Fibroblast of gingiva (primary cell): Measurements from ENCODE around the gene PRDX2.
"Not testable (repeated sequence)": the region's sequence is repeated elsewhere in the genome, so short reads cannot be mapped to it uniquely, and the experiment has no call there.

Experiments used
- DNase-seq: peaks from one replicate; pipeline ENCODE4 v3.0.0-alpha.2; 2011; ENCODE audit warnings: low read depth

PRDX2 gene

DNA sequence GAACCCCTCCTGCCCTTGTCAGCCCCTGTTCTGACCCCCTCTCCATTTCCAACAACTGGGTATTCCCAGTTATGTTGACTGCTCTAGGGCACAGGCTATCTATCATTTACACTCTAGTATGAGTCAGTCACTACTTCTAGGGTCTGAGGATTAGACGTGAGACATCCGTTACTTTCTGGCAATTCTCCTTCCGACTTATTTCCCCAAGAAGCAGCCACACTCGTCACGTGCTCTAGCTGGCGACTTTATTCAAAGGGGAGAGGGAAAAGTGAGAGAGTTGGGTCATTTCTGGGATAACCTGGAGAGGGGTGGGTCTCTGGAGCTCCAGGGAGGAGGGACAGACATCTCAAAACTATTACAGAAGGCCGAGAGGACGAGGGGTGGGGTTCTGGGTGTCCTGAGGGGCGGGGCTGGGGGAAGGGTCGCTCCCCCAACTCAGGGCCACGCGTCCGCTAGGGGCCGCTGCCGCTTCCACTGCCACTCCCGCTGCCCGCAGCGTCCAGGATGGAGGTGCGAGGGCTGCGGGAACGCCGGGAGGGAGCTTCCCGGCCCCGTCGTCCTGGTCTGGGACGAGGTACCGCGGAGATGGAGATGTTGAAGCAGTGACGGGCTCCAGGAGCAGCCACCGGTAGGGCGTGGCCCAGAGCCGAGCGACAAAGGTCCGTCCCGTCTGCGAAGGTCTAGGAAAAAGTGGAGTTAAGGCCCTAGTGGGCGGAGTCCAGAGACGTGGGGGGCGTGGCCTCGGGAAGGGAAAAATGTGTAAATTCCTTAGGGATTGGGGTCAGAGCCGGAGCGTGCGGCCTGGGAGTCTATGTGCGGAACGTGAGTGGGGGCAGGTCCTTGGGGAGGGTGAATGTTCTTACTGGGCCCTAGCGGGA is 23.9 kb upstream of the PRDX2 start:
- DNase-seq = no peak

DNA sequence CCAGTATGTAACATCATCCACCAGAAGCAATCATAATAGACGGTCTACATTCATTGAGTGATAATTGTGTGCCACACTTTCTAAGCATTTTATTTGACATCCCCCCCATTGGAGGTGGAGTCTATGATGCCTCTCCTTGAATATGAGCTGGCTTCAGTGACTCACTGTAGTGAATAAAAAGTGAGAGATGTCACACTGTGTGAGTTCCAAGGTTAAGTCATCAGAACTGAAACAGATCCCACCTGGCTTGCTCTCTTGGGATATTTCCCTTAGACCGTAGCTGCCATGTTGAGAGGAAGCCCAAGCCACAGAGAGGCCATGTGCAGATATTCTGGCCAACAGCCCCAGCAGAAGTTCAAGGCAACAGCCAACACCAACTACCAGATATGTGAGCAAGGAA is 20.2 kb upstream of the PRDX2 start:
- no peak for DNase-seq

DNA sequence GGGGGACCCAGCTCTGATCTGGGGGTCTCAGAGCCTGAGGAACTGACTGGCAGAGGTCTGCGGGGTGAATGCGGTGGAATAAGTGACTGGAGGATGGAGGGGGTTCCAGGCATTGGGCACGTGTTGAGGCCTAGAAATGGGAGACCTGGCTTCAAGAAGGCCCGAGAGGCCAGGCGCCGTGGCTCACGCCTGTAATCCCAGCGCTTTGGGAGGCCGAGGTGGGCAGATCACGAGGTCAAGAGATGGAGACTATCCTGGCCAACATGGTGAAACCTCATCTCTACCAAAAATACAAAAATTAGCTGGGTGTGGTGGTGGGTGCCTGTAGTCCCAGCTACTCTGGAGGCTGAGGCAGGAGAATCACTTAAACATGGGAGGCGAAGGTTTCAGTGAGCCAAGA is 16.2 kb upstream of the PRDX2 start:
- not testable (repeated sequence) for DNase-seq

DNA sequence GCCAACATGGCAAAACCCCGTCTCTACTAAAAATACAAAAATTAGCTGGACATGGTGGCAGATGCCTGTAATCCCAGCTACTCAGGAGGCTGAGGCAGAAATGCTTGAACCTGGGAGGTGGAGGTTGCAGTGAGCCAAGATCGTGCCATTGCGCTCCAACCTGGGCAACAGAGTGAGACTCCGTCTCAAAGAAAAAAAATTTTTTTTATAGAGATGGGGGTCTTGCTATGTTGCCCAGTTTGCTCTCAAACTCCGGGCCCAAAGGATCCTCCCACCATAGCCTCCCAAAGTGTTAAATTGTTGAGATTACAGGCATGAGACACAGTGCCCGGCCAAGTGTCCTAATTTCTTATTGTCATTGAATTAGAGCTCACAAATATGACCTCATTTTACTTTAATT is 15.6 kb upstream of the PRDX2 start:
- DNase-seq = not testable (repeated sequence)

DNA sequence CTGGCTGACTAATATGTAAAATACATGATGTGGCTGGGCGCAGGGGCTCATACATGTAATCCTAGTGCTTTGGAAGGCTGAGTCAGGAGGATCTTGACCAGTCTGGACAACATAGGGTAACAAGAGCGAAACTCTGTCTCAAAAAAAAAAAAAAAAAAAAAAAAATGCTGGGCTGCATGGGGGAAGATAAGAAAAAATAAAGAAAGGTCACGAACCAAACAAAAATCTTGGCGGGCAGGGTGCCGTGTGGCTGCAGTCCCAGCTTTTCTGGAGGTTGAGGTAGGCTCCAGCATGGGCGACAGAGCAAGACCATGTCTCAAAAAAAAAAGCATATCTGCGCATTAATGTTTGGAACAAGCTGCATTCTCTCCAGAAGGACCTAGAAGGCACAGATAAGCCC is 13.5 kb upstream of the PRDX2 start:
- DNase-seq = no peak

DNA sequence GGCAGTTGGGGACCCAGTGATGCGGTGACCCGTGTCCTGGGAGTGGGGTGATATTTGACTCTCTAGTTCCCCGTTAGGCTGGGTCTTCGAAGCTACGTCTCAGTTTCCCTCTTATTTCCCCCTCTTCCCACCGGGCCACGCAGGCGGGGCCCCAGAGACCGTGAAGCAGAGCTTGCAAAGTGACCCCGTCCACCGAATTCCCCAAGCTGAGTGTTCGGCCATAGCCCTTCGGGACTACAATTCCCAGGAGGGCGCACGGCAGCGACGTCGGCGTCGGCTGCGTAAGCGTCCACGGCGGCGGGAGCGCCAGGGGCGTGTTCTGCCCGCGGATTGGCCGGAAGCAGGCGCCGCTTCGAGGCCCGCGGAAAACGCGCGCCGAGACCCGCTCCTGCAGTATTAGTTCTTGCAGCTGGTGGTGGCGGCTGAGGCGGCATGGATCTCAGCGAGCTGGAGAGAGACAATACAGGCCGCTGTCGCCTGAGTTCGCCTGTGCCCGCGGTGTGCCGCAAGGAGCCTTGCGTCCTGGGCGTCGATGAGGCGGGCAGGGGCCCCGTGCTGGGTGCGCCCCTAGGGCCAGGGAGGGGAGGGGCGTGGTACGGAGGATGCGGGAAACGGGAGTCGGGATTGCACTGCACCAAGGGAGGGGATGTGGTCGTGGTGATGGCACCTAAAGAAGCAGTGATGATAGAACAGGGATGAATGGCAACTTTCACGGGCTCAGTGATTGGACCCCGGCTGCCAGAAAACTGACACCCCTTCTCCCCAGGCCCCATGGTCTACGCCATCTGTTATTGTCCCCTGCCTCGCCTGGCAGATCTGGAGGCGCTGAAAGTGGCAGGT is 4.9 kb upstream of the PRDX2 start, which contains the start of gene RNASEH2A:
Gene RNASEH2A (plus strand): TSS at position 343 of the 840 bp plus-strand sequence. CDS start 90 bp downstream, at position 433.
- DNase-seq = peak; percentile 89

DNA sequence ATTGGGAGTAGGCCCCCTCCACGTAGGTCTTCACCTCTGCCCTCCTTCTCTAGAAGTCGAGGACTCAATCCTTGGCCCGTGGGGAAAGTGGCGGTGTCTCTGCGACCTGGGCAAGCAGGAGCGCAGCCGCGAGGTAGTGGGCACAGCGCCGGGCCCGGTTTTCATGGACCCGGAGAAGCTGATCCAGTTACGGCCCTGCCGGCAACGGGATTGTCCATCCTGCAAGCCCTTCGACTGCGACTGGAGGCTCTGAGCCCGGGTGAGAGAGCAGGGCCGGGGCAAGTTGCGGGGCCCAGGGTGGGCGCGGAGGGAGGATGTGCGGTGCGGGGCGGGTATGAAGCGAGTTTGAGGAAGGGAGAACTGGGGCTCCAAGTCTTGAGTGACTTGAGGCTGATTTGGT is 2.5 kb upstream of the PRDX2 start:
- DNase-seq = no peak

DNA sequence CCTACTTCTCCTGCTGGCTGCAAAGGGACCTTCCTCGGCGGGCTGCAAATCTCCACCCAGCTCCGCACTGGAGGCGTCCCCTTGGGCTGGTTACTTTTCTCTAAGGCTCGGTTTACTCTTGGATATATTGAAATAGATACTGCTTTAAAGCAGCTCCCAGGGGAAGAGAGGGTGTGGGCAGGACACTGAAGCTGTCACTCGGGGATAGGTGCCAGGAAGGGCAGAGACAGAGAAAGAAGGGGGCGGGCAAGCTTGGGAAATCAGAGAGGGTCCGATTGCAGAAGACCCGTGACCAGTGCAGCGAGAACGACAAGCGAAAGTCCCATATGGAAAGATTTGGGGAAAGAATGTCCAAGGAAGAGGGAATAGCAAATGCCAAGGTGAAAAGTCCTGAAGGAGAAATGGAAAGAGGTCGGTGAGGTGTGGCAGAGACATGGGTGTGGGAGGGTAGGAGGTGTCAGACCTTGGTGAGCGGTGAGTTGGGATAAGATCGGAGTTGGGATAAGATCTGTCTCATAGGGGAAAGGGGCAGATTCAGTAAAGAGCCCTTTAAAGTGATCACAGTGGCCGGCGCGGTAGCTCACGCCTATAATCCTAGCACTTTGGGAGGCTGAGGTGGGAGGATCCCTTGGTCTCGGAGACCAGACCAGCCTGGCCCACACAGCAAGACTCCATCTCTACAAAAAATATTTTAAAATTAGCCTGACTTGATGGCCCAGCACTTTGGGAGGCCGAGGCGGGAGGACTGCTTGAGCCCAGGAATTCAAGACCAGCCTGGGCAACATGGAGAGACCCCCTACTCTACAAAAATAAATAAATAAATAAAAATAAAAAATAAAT is 887 bp upstream of the PRDX2 start:
- peak; percentile 59 for DNase-seq

DNA sequence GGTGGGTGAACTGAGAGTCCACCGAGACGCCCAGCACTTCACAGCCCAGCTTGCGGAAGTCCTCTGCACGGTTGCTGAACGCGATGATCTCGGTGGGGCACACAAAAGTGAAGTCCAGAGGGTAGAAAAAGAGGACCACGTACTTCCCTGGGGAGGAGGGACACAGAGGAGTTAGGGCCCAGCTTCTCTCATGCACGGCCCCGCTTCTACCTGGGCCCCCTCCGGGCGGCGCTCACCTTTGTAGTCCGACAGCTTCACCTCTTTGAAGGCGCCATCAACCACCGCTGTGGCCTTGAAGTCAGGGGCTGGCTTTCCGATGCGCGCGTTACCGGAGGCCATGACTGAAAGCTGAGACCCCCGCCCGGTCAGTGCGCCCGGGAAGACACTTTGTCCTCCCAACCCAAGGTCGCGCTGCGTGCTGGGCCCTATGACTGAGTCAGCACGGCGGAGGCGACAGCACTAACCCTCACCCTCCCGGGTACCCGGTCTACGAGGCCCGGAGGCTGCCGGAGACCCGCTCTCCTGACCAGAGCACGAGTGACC is 606 bp downstream of the PRDX2 start:
- no peak for DNase-seq

DNA sequence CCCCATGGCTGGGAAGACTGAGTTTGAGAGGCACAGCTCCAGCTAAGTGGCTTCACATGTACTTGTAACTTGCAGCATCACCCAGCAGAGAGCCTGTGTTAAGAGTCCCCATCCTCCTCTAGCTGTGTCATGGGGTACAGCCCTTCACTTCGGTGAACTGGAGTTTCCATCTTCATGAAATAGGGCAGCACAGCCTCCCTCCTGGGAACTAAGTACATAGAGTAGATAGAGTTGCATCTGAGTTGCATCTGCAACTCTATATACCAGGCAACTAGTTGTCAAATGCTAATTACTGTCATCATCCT is 1.2 kb downstream of the PRDX2 start:
- no peak for DNase-seq

DNA sequence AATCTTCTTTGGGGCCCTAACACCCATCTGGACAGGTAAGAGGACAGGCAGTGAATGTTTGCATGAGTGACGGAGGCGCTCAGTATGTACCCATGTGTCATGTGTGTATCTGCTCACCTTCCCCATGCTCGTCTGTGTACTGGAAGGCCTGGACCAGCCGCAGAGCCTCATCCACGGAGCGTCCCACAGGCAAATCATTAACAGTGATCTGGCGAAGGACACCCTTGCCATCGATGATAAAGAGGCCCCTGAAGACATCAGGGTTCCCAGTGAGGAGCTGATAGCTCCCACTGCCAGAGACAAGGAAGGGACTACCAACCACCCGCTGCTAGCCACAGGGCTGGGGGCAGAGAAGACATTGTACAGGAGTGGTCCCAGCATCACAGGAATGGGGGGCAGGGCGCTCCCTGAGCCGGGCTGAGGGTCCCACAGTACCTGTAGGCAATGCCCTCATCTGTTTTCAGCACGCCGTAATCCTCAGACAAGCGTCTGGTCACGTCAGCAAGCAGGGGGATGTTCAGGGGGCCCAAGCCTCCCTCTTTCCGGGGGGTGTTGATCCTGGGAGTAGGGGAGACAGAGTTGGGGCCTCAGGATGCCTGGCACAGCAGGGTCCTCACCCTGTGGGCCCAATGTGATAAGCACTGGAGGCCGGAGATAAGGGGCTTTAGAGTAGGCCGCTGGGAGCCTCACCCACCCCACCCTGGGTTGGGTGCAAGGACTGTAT is 1.7 kb downstream of the PRDX2 start:
- no peak for DNase-seq

DNA sequence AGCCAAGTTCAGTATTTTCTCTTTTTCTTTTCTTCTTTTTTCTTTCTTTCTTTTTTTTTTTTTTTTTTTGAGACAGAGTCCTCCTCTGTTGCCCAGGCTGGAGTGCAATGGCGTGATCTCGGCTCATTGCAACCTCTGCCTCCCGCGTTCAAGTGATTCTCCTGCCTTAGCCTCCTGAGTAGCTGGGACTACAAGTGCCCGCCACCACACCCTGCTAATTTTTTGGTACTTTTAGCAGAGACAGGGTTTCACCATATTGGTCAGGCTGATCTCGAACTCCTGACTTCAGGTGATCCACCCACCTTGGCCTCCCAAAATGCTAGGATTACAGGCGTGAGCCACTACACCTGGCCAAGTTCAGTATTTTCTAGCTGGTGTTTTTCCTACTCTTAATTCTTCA is 4.0 kb downstream of the PRDX2 start:
- not testable (repeated sequence) for DNase-seq

DNA sequence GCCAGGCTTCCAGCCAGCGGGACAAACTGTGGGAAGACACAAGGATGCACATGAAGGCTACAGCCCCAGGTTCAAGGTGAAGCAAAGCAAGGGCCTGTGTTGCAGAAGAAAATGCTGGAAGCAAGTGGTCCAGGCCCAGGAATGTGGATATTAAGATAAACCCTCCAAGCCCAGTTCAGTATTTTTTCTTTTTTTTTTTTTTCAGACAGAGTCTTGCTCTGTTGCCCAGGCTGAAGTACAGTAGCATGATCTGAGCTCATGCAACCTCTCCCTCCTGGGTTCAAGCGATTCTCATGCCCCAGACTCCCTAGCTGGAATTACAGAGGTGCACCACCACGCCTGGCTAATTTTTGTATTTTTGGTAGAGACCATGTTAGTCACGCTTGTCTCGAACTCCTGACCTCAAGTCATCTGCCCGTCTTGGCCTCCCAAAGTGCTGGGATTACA is 4.4 kb downstream of the PRDX2 start:
- no peak for DNase-seq

DNA sequence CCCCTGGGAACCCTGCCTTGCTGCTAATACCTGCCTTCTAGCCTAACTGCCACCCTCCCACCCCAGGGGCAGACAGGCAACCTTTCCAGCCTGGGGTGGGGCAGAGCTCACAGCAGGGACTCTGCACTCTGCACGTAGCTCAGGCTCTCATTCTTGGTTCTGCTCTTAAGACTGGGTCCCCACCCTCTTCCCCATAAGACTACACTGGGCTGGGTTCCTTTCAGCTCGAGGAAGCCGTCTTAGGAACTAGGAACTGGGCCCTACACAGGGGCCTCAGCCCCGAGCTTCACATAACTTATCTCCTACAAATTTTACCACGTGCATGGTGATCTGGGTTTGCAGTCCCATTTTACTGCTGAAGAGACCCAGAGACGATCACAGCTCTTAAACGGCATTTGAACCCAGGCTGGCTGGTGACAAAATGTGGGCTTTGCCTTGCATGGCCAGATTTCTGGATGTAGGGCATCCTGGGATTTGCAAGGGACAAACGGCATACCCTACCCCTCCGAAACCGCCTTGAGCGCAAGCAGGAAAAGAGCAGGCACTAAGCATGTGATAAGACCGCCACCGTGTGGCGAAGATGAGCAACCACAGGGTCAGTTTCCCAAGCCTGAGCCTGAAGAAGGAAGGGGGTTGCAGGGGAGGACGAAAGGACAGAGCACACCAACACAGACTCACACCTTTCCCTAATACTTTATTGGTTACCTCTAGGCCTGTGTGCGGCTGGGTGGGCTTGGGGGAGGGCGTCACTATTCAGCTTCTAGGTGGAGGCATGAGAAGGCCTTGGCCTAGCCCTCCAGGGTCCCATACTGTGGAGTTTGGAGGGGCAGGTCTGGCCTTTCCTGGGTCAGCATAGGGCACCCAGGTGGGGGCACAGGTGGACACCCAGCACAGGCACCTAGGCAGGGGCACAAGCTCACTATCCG is 5.2 kb downstream of the PRDX2 start:
- DNase-seq = peak; percentile 73

DNA sequence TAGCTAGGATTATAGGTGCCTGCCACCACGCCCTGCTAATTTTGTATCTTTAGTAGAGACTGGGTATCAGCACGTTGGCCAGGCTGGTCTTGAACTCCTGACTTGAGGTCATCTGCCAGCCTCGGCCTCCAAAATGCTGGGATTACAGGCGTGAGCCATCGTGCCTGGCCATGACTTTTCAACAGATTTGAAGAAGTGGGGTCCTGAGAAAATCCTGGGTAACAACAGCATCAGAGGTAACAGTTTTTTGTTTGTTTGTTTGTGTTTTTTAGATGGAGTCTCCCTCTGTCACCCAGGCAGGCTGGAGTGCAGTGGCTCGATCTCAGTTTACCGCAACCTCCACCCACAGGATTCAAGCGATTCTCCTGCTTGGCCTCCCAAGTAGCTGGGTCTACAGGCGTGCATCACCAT is 6.6 kb downstream of the PRDX2 start:
- peak; percentile 50 for DNase-seq

DNA sequence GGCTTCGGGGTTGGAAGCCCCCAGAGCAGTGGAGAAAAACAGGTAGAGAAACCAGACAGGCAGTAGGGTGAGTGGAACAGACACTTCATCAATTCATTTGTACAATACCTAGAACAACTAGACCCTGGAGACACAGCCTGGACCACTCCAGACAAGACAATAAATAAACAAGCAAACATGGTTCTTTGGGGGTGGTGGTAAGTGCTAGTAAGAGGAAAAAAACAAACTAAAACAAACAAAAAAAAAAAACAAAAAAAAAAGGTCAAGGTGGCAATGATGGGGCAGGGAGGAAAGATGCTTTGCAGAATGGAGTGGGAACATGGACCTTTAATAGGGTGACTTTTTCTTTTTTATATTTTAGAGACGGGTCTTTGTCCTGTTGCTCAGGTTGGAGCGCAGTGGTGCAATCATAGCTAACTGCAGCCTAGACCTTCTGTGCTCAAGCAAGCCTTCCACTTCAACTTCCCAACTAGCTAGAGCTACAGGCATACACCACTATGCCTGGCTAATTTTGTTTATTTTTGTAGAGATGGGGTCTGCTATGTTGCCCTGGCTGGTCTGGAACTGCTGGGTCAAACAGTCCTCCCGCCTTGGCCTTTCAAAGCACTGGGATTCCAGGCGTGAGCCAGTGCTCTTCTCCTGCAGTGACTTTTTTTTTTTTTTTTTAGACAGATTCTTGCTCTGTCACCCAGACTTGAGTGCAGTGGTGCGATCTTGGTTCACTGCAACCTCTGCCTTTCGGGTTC is 7.2 kb downstream of the PRDX2 start:
- DNase-seq = peak; percentile 67

DNA sequence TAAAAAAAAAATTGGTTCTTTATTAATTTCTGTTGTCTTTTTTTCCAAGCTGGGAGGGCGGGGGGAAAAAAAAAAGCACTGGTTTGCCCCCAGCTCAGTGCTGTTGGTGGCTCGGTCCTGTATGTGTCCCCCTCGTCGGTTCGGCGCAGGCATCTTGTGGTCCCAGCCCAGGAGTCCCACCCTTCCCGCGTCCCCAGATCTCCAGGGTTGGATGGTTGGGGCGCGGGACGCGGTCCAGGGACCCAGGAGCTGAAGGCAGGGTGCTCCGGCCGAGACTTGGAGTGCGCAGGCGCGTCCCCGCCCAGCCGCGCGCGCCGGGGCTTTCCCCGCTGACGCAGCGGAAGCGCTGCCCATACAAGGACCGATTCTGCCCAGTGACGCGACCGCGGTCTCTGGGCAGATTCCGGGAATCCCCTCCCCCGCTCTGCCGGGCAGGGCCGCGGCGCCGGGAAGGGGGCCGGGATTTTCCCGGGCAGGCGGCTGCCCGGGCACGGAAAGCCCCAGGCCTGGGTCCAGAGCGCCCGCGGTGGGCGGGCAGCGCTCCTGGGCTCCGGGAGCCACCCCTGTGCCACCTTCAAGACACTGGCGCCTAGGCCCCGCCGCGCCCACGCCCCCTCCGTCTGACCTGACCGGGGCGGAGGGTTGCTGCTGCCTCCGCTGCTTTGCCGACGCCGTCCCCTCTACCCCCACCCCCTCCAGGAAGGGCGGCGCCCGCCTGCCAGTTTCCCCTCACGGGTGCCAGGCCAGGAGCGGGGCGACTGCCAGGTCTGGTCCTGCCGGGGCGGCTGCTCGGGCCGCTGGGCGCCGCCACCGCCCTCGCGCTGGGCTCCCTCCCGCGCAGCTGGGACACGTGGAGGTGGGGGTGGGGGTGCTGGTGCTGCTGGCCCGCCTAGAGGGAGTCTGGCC is 8.1 kb downstream of the PRDX2 start:
- peak; percentile 94 for DNase-seq

DNA sequence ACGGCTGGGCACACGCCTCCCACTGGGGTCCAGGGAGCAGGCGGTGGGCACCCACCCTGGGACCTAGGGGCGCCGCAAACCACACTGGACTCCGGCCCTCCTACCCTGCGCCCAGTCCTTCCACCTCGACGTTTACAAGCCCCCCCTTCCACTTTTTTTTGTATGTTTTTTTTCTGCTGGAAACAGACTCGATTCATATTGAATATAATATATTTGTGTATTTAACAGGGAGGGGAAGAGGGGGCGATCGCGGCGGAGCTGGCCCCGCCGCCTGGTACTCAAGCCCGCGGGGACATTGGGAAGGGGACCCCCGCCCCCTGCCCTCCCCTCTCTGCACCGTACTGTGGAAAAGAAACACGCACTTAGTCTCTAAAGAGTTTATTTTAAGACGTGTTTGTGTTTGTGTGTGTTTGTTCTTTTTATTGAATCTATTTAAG is 8.7 kb downstream of the PRDX2 start:
- no peak for DNase-seq
